Sciatic nerve (tissue), 2 donors: ENCODE results near the gene CDKAL1. TPM values are rescaled to one million over a fixed set of nuclear protein-coding genes. Genes with fewer than 3 reads are reported as not detected.
"Not testable (repeated sequence)": the region's sequence is repeated elsewhere in the genome, so short reads cannot be mapped to it uniquely, and the experiment has no call there.

Experiments used
- ATAC-seq: fragments of 200-7000 bp; cut with Tn5 transposase; one replicate; pipeline ENCODE4 v1.9.1; 2020; ENCODE audit warnings: mild to moderate bottlenecking, moderate library complexity
- DNase-seq: peaks from one replicate; pipeline ENCODE4 v3.0.0-alpha.2; 2020; ENCODE audit warnings: low spot score
- intact Hi-C: fragments of 100-400 bp; cut with DNase I; formaldehyde crosslinking; loops from one replicate; pipeline ENCODE4 v1.14.2; 2022
- total RNA-seq: library from RNA; stranded (reverse); fragmentation: NEBNext Ultra II Directional; extraction: Animal tissue kit (Norgen Biotek cat#: 25700); gene quantifications from one replicate; pipeline ENCODE4 v1.2.1, GENCODE V29; 2021
- donor health status: DM: no; HTN: no; CAD: no.
- donor health status: DM: no; HTN: no; CAD: no.

CDKAL1 gene
- total RNA-seq, 1 donor from 2014 or later = 20.5 TPM

GRCh38 chr6:20751293-20751935 lies 217.2 kb downstream of the CDKAL1 start:
- ATAC-seq (no peak), DNase-seq (no peak)
- intact Hi-C loops = no loop called here

- DNase-seq (no peak), ATAC-seq (no peak)
- intact Hi-C loops = no loop called here
Observed at GRCh38 chr6:20755631-20756030, 221.4 kb downstream of the CDKAL1 start.

- DNase-seq, ATAC-seq, intact Hi-C loops: not testable (repeated sequence)
Observed at GRCh38 chr6:20756584-20757147, 222.4 kb downstream of the CDKAL1 start.

GRCh38 chr6:20757761-20758160 lies 223.5 kb downstream of the CDKAL1 start:
- ATAC-seq (no peak), DNase-seq (no peak)
- intact Hi-C loops = no loop called here

- ATAC-seq (no peak), DNase-seq (no peak)
- intact Hi-C loops = no loop called here
Observed at GRCh38 chr6:20763296-20763695, 229.0 kb downstream of the CDKAL1 start.

GRCh38 chr6:20769631-20770030 lies 235.4 kb downstream of the CDKAL1 start:
- DNase-seq (no peak), ATAC-seq (no peak)
- intact Hi-C loops = no loop called here

- DNase-seq (no peak), ATAC-seq (no peak)
- intact Hi-C loops = no loop called here
Observed at GRCh38 chr6:20770773-20771172, 236.5 kb downstream of the CDKAL1 start.

- ATAC-seq (no peak), DNase-seq (no peak)
- intact Hi-C loops = no loop called here
Observed at GRCh38 chr6:20771409-20771808, 237.2 kb downstream of the CDKAL1 start.

GRCh38 chr6:20773822-20774221 lies 239.6 kb downstream of the CDKAL1 start:
- intact Hi-C loops = no loop called here
- DNase-seq = no peak
- ATAC-seq = no peak

GRCh38 chr6:20775981-20776380 lies 241.7 kb downstream of the CDKAL1 start:
- intact Hi-C loops = no loop called here
- no peak for DNase-seq
- ATAC-seq = no peak

GRCh38 chr6:20777801-20778200 lies 243.5 kb downstream of the CDKAL1 start:
- DNase-seq (no peak), ATAC-seq (no peak)
- intact Hi-C loops = no loop called here

- ATAC-seq = no peak
- DNase-seq = no peak
- intact Hi-C loops = no loop called here
Observed at GRCh38 chr6:20778459-20778858, 244.2 kb downstream of the CDKAL1 start.

- intact Hi-C loops = no loop called here
- no peak for ATAC-seq
Observed at GRCh38 chr6:20778912-20779311, 244.7 kb downstream of the CDKAL1 start.

GRCh38 chr6:20789162-20789561 lies 254.9 kb downstream of the CDKAL1 start:
- intact Hi-C loops = no loop called here
- no peak for DNase-seq
- no peak for ATAC-seq

More at GRCh38 chr6:20778912-20779311, 244.7 kb downstream of the CDKAL1 start:
- DNase-seq = no peak

GRCh38 chr6:20790032-20790791 lies 256.0 kb downstream of the CDKAL1 start:
- DNase-seq (no peak), ATAC-seq (no peak)
- intact Hi-C loops = no loop called here

- intact Hi-C loops = no loop called here
- ATAC-seq (no peak), DNase-seq (no peak)
Observed at GRCh38 chr6:20791074-20791473, 256.8 kb downstream of the CDKAL1 start.

GRCh38 chr6:20791944-20792343 lies 257.7 kb downstream of the CDKAL1 start:
- no peak for DNase-seq
- no peak for ATAC-seq
- intact Hi-C loops = no loop called here

GRCh38 chr6:20793174-20793573 lies 258.9 kb downstream of the CDKAL1 start:
- intact Hi-C loops = no loop called here
- no peak for ATAC-seq

GRCh38 chr6:20797597-20797996 lies 263.3 kb downstream of the CDKAL1 start:
- intact Hi-C loops = no loop called here
- ATAC-seq (no peak), DNase-seq (no peak)

More at GRCh38 chr6:20793174-20793573, 258.9 kb downstream of the CDKAL1 start:
- DNase-seq = no peak

GRCh38 chr6:20800229-20800628 lies 266.0 kb downstream of the CDKAL1 start:
- intact Hi-C loops = no loop called here
- ATAC-seq = no peak
- no peak for DNase-seq
